ENCODE measurements around the gene PCDH11Y.
"Not testable (repeated sequence)": the region's sequence is repeated elsewhere in the genome, so short reads cannot be mapped to it uniquely, and the experiment has no call there.

The PCDH11Y gene

DNA sequence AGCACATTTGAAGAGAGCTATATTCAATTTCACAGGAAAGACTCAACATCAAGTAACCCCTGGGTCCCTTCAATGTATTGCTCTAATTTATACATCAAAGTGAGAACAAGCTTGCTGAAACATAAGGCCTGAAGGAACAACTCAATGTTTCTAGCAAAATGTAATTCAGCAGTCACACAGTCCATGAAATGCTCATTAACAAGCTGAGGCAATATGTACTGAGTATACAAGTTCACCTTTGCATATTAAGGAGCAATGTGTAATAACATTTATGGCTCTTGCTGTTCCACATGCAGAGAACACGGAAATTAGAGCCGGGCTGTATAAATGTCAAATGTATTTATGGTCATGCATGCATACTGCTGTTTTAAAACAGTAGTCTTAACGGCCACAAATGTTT lies 342.1 kb downstream of the PCDH11Y start:
- DNase-seq (ENCODE audit: low read depth, low spot score); H3K4me1 ChIP-seq (ENCODE audit: insufficient read depth, insufficient read length); H3K27me3 ChIP-seq (ENCODE audit: insufficient read depth, insufficient read length): not testable (repeated sequence)

DNA sequence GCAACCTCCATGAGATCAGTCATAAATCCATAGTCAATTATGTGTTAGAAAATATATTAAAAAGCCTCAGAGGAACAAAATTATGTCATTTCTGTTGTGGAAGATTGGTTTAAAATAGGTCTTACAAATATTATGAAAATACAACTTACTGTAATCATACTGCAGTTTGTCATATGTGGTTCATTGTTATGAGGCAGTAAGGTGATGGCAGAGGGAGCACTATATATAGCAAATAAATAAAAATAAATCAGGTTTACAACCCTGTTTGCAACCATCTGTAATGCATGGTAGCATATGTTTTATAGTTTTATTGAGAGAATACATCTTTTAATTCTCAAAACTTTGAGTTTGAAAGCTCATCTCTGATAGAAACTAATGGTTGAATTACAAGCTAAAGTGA lies 543.6 kb downstream of the PCDH11Y start:
- not testable (repeated sequence) for H3K27me3 ChIP-seq (ENCODE audit: insufficient read depth, insufficient read length); H3K4me1 ChIP-seq (ENCODE audit: insufficient read depth, insufficient read length); H3K36me3 ChIP-seq (ENCODE audit: insufficient read depth, insufficient read length, low read length); H3K4me3 ChIP-seq (ENCODE audit: insufficient read length, low read depth); H3K9me3 ChIP-seq (ENCODE audit: insufficient read depth, low read length); DNase-seq (ENCODE audit: low read depth, low spot score); H3K9ac ChIP-seq (ENCODE audit: insufficient read length, low read depth)

More for the DNA sequence above, 342.1 kb downstream of the PCDH11Y start:
- not testable (repeated sequence) for H3K36me3 ChIP-seq (ENCODE audit: insufficient read depth, insufficient read length, low read length); H3K9ac ChIP-seq (ENCODE audit: insufficient read length, low read depth); H3K9me3 ChIP-seq (ENCODE audit: insufficient read depth, low read length); H3K4me3 ChIP-seq (ENCODE audit: insufficient read length, low read depth)

DNA sequence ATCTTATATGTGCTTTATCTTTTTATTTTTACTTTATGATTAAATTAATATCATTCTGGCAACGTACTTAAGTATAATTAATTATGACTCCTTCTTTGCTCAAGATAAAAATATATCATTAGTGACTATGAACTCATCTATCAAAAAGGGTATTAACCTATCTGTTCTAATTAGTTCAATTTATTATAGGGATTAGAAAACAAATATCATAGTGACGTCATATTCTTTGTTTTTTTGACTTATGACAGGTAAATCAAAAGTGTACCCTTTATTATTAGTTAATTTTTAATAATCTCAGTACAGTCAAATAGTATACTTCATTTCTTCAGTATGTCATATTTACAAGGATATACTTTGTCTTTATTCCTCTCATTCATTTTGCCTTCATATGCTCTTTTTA lies 638.5 kb downstream of the PCDH11Y start:
- H3K9me3 ChIP-seq (ENCODE audit: insufficient read depth, low read length); H3K4me1 ChIP-seq (ENCODE audit: insufficient read depth, insufficient read length); H3K36me3 ChIP-seq (ENCODE audit: insufficient read depth, insufficient read length, low read length): not testable (repeated sequence)

DNA sequence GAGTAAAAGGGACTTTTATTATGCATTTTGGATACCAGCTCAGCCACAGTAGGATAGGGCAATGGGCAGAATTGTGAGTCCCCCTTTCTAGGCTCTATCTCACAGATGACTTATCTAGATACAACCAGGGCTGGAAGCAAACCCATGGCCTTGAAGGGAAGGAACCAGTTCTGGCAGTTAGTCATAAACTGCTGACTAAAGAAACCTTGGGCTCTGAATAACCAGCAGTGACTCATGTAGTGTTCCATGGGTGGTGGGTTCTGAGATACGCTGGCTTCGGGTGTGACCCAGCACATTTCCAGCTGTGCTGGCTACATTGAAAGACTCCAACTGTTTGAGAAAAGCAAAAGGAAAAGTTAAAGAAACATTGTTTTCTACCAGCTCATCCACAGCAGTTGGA lies 679.2 kb downstream of the PCDH11Y start:
- H3K4me3 ChIP-seq (ENCODE audit: insufficient read length, low read depth); H3K9ac ChIP-seq (ENCODE audit: insufficient read length, low read depth); H3K36me3 ChIP-seq (ENCODE audit: insufficient read depth, insufficient read length, low read length); H3K27me3 ChIP-seq (ENCODE audit: insufficient read depth, insufficient read length); DNase-seq (ENCODE audit: low read depth, low spot score); H3K9me3 ChIP-seq (ENCODE audit: insufficient read depth, low read length); H3K4me1 ChIP-seq (ENCODE audit: insufficient read depth, insufficient read length): not testable (repeated sequence)

More for the DNA sequence above, 638.5 kb downstream of the PCDH11Y start:
- not testable (repeated sequence) for H3K4me3 ChIP-seq (ENCODE audit: insufficient read length, low read depth); H3K27me3 ChIP-seq (ENCODE audit: insufficient read depth, insufficient read length); DNase-seq (ENCODE audit: low read depth, low spot score); H3K9ac ChIP-seq (ENCODE audit: insufficient read length, low read depth)

DNA sequence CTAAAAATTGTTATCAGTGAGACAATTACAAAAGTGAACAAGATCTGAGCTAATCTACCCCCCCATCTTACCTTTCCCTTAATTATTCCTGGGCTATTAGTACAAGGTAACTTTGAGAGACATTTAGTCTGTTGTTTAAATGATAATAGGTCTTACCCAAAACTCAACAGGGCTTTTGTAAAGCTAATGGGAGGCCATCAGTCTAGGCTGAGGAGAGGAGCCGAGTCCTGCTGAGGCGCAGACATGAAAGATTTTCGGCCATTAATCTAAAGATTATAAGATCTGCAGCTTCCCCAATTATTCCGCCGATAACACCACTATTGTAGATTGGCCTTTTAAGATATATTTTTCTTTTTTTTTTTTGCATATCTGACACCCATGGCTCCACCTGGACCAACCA lies 708.6 kb downstream of the PCDH11Y start:
- H3K36me3 ChIP-seq (ENCODE audit: insufficient read depth, insufficient read length, low read length); H3K4me3 ChIP-seq (ENCODE audit: insufficient read length, low read depth); H3K27me3 ChIP-seq (ENCODE audit: insufficient read depth, insufficient read length); H3K9ac ChIP-seq (ENCODE audit: insufficient read length, low read depth); H3K9me3 ChIP-seq (ENCODE audit: insufficient read depth, low read length); H3K4me1 ChIP-seq (ENCODE audit: insufficient read depth, insufficient read length): not testable (repeated sequence)
- peak; percentile 0 for DNase-seq (ENCODE audit: low read depth, low spot score)

DNA sequence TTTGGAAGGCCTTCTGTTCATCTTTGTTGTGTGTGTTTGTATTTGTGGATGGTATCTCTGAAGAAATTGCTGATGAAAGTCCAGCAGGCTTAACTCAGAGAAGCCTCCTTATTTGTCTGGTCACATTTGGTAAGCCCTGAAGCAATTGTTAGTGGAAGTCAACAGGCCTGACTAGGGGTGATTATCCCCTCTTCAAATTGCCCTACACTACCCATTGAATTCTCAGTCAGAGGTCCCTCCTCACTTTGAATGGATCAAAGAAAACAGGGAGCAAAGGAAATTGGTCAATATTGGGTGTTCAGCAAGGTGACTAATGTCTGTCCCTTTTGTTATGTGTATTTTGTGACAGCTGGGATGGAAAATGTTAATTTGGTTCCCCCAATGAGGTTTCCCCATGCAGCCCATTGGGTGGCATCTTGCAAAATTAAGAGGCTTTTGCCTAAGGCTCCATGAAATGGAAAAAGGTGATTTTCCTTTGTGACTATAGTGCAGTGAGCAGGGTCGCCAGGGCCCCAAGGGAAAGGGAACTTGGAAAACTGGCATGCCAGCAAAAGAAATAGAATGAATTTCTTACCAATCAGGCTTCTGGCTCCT lies 709.8 kb downstream of the PCDH11Y start:
- not testable (repeated sequence) for DNase-seq (ENCODE audit: low read depth, low spot score); H3K27me3 ChIP-seq (ENCODE audit: insufficient read depth, insufficient read length); H3K4me1 ChIP-seq (ENCODE audit: insufficient read depth, insufficient read length); H3K9me3 ChIP-seq (ENCODE audit: insufficient read depth, low read length); H3K36me3 ChIP-seq (ENCODE audit: insufficient read depth, insufficient read length, low read length); H3K4me3 ChIP-seq (ENCODE audit: insufficient read length, low read depth); H3K9ac ChIP-seq (ENCODE audit: insufficient read length, low read depth)

DNA sequence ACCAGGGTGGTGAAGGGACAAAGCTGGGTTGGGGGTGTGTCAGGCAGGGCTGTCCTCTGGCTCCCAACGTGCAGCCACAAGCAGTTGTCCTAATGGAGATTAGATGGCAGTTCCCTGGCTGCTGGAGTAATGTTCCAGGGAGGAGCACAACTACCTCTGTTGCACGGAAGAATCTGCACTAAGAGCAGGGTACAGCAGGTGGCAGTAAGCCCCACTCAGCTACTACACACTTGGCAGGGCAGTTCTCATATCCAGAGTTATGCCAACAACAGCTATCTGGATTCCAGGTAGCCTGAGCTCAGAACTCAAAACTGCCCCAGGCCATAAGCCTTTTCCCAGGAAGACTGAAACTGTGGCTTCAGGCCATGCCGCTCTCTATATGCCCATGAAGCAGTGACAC lies 761.3 kb downstream of the PCDH11Y start:
- H3K4me1 ChIP-seq (ENCODE audit: insufficient read depth, insufficient read length); H3K36me3 ChIP-seq (ENCODE audit: insufficient read depth, insufficient read length, low read length); H3K9ac ChIP-seq (ENCODE audit: insufficient read length, low read depth); DNase-seq (ENCODE audit: low read depth, low spot score); H3K4me3 ChIP-seq (ENCODE audit: insufficient read length, low read depth); H3K27me3 ChIP-seq (ENCODE audit: insufficient read depth, insufficient read length); H3K9me3 ChIP-seq (ENCODE audit: insufficient read depth, low read length): not testable (repeated sequence)

DNA sequence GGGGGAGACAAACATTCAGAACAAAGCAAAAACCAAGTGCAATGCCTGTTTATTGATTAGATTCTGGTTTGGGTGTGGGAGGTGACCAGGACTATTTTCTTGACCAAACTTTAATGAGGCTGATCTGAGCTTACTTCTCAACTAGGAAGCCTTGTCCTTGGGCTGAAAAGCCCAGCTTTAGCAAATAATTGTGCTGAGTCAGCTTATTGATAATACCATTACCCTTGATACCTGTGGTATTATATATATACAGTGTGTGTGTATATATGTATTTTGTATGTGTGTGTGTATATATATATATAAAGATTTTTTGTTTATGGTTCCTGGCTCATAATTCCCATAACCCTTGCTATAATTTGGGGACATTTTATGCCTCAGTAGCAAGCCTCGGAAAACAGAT lies 776.4 kb downstream of the PCDH11Y start:
- H3K27me3 ChIP-seq (ENCODE audit: insufficient read depth, insufficient read length); H3K9ac ChIP-seq (ENCODE audit: insufficient read length, low read depth); H3K4me1 ChIP-seq (ENCODE audit: insufficient read depth, insufficient read length); H3K4me3 ChIP-seq (ENCODE audit: insufficient read length, low read depth); H3K9me3 ChIP-seq (ENCODE audit: insufficient read depth, low read length); H3K36me3 ChIP-seq (ENCODE audit: insufficient read depth, insufficient read length, low read length); DNase-seq (ENCODE audit: low read depth, low spot score): not testable (repeated sequence)

All from NT2/D1 (cell line).